Gastroesophageal sphincter (tissue), 4 donors: Measurements from ENCODE around the gene SLC24A3. TPM values are rescaled to one million over a fixed set of nuclear protein-coding genes. Genes with fewer than 3 reads are reported as not detected.

Experiments
- ATAC-seq: fragments of 150-250 bp; one replicate; pipeline ENCODE4 v1.9.1; 2016; ENCODE audit warnings: mild to moderate bottlenecking, moderate library complexity
- H3K27ac ChIP-seq, 4 donors: fragments of 200-600 bp; sonication (generic) in 3 of 4; 1 replicate in 3 of 4; 2 replicates in 1 of 4; pipeline ENCODE4 v1.5.1; 2016 to 2019
- H3K27me3 ChIP-seq: fragments of 200-600 bp; sonication (generic); one replicate; pipeline ENCODE4 v1.5.1; 2019
- H3K36me3 ChIP-seq, 2 donors: fragments of 200-600 bp; sonication (generic); one replicate each; pipeline ENCODE4 v1.5.1; 2019; ENCODE audit warnings: control low read depth in 1 of 2
- H3K4me1 ChIP-seq, 3 donors: fragments of 200-600 bp; sonication (generic); 1 replicate in 2 of 3; 2 replicates in 1 of 3; pipeline ENCODE4 v1.5.1; 2016 to 2019; ENCODE audit warnings: control low read depth in 2 of 3
- H3K4me3 ChIP-seq, 2 donors: fragments of 200-600 bp; sonication (generic); one replicate each; pipeline ENCODE4 v1.5.1; 2019; ENCODE audit warnings: mild to moderate bottlenecking in 1 of 2, moderate library complexity in 1 of 2
- H3K9me3 ChIP-seq, 3 donors: fragments of 200-600 bp; sonication (generic); one replicate each; pipeline ENCODE4 v1.5.1; 2017 to 2019; ENCODE audit warnings: control low read depth in 2 of 3
- EP300 ChIP-seq: sonication (generic); formaldehyde crosslinking; IDR thresholded peaks from one replicate; pipeline ENCODE4 v1.6.1; 2017; ENCODE audit warnings: antibody characterized with exemption, mild to moderate bottlenecking
- POLR2A ChIP-seq, 2 donors: fragments of 450-650 bp; IDR thresholded peaks; one replicate each; pipeline ENCODE4 v1.6.1; 2017; ENCODE audit warnings: antibody characterized with exemption in 2 of 2, mild to moderate bottlenecking in 2 of 2, moderate library complexity in 1 of 2
- POLR2AphosphoS5 ChIP-seq: sonication (generic); formaldehyde crosslinking; IDR thresholded peaks from one replicate; pipeline ENCODE4 v1.6.1; 2017; ENCODE audit warnings: antibody characterized with exemption
- WGBS, 2 donors: methylation state at CpG; one replicate each; pipeline ENCODE4 v1.1.5; 2018; ENCODE audit warnings: low coverage in 1 of 2; 5-methylcytosine and 5-hydroxymethylcytosine counted together
- total RNA-seq, 4 donors: library from RNA; depleted of rRNA; stranded (reverse); fragments of >200 nt; gene quantifications; one replicate each; pipeline ENCODE4 v1.1.0, GENCODE V29; 2016
- TF ChIP-seq, protein P1 (sequence below), 4 experiments: fragments of 200-600 bp in 2 of 4; fragments of 450-650 bp in 2 of 4; sonication (generic) in 1 of 4; IDR thresholded peaks; one replicate each; pipeline ENCODE4 v1.5.1; 2017 to 2019; ENCODE audit warnings: antibody characterized with exemption in 4 of 4, mild to moderate bottlenecking in 2 of 4, moderate library complexity in 2 of 4

Gene SLC24A3
- total RNA-seq, 4 donors from 2014 or later = 2.7 to 13.5 (median 5.5) TPM

DNA sequence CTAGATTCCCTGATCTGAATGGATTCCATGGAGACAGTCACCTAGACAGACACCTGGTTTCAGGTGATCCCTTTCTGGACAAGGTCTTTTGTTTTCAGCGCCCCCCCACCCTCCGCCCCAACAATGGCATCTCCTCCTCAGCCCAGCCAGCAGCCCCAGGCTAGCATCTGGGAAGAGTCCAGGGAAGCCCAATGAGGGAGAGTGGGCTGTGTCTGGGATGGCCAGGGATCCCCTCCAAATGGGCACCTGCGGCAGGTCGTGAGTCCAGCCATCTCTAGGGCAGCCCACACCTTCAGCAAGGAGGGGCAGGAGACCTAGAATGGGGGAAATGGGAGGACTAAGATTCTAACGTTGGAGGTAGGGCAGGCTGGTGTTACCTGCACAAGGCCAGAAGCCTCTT lies 1.2 kb upstream of the SLC24A3 start:
- H3K27me3 ChIP-seq = peaks cover 12% of the 10 kb centered on the region
- no peaks in the 10 kb centered on the region for H3K9me3 ChIP-seq
- ATAC-seq = no peak
- WGBS, 2 donors = no CpG with 5 or more reads among the region's 5 CpGs
- H3K36me3 ChIP-seq = no peaks in the 10 kb centered on the region
- peak overlapping the region in 3 of 4 donors; percentile 3 to 74 (median 14) for H3K27ac ChIP-seq
- H3K4me3 ChIP-seq = peak overlapping the region in 1 of 2 donors; percentile 65
- TF ChIP-seq, protein P1, sequence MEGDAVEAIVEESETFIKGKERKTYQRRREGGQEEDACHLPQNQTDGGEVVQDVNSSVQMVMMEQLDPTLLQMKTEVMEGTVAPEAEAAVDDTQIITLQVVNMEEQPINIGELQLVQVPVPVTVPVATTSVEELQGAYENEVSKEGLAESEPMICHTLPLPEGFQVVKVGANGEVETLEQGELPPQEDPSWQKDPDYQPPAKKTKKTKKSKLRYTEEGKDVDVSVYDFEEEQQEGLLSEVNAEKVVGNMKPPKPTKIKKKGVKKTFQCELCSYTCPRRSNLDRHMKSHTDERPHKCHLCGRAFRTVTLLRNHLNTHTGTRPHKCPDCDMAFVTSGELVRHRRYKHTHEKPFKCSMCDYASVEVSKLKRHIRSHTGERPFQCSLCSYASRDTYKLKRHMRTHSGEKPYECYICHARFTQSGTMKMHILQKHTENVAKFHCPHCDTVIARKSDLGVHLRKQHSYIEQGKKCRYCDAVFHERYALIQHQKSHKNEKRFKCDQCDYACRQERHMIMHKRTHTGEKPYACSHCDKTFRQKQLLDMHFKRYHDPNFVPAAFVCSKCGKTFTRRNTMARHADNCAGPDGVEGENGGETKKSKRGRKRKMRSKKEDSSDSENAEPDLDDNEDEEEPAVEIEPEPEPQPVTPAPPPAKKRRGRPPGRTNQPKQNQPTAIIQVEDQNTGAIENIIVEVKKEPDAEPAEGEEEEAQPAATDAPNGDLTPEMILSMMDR (IDR thresholded peaks at IDR 0.05) = no peak
- TF ChIP-seq POLR2A (IDR thresholded peaks at IDR 0.05) (no peak), EP300 (no peak), POLR2AphosphoS5 (no peak)
- peaks cover 0 to 42% (median 15%) of the 10 kb centered on the region in 3 donors for H3K4me1 ChIP-seq

DNA sequence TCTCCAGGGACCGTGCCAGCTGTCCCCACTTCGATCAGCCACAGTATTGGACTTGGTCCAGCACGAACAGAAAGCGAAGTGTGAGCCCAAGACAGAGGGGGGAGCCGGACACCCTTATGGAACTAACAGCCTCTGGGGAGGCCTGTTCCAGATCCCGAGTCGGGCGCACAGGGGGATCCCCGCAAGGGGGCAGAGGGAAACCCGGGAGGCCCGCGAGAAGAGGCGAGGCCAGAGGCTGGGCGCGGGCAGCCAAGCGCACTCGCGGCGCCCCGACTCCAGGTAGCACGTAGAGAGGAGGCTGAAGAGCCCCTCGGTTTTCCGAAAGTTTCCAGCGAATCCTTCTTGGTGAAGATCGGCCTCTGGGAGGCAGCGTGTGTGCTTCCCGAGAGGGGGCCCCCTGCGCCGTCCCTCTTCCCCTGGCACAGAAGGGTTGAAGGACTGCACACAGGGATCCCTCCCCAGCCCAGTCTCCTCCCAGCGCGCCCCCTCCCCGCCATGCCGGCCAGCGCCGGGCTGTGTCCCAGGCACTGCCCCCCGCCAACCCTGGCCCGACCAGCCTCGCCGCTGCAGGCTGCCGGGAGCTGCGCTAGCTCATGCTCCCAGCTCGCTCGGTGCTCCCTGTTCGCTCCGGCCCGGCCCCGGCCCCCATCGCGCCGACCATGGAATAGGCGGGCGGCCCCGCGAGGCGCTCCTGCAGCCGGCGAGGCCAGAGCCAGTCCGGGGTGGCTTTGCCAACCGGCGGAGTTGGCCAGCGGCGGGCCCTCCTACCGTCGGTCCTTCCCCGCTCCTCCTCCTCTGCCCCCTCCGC lies 577 bp upstream of the SLC24A3 start:
- no peaks in the 10 kb centered on the region for H3K9me3 ChIP-seq
- 0% methylated on average over 16 of the region's 66 CpGs; no CpG with 5 or more reads in 1 of the 2 donors for WGBS, 2 donors
- peaks cover 12% of the 10 kb centered on the region for H3K27me3 ChIP-seq
- peak; percentile 29 for ATAC-seq
- peak overlapping the region in 3 of 4 donors; percentile 55 to 74 (median 71) for H3K27ac ChIP-seq
- no peaks in the 10 kb centered on the region for H3K36me3 ChIP-seq
- H3K4me3 ChIP-seq = peak overlapping the region; percentile 44 to 65
- TF ChIP-seq POLR2AphosphoS5 = no peak
- TF ChIP-seq, protein P1 (IDR thresholded peaks at IDR 0.05) = peak in 2 of 4 experiments; percentile 4 to 41
- H3K4me1 ChIP-seq = peaks cover 0 to 42% (median 15%) of the 10 kb centered on the region in 3 donors

DNA sequence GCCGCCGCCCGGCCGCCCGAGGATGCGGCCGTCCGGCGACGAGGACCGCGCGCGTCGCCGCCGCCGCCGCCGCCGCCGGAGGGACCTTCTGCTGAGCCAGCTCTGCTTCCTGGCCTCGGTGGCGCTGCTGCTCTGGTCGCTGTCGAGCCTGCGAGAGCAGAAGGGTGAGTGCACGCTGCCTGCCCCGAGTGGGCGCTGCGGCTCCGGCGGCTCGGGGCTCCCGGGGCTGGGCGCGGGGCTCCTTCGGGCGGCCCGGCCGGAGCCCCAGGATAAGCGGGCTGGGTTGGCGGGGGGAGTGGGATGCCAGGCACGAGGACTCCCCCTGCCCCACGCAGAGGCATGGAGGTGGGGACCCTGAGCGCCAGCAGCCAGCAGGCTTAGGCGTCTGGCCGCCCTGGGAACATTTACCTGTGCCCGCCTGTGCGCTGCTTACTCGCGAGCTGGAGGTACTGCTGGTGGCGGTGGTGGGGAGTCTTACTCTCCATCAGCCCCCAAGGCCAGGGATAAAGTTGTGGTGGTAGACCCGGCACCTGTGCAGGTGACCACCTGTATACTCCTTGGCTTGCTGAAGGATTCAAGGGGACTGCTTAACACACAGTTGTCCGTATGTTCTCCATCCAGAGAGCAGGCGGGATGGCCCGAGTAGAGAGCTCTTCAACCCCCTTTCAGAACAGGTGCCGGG lies 520 bp downstream of the SLC24A3 start:
- H3K9me3 ChIP-seq = no peaks in the 10 kb centered on the region
- H3K36me3 ChIP-seq = no peaks in the 10 kb centered on the region
- ATAC-seq = peak; percentile 89
- H3K27ac ChIP-seq = peak overlapping the region in 3 of 4 donors; percentile 70 to 72 (median 71)
- TF ChIP-seq, protein P1 (IDR thresholded peaks at IDR 0.05) = peak in 3 of 4 experiments; percentile 58 to 72 (median 59)
- no peak for TF ChIP-seq EP300
- peaks cover 12% of the 10 kb centered on the region for H3K27me3 ChIP-seq
- H3K4me3 ChIP-seq = peak overlapping the region; percentile 11 to 65
- WGBS, 2 donors = 0% methylated on average over 4 of the region's 58 CpGs; no CpG with 5 or more reads in 1 of the 2 donors
- H3K4me1 ChIP-seq = peaks cover 0 to 42% (median 15%) of the 10 kb centered on the region in 3 donors

DNA sequence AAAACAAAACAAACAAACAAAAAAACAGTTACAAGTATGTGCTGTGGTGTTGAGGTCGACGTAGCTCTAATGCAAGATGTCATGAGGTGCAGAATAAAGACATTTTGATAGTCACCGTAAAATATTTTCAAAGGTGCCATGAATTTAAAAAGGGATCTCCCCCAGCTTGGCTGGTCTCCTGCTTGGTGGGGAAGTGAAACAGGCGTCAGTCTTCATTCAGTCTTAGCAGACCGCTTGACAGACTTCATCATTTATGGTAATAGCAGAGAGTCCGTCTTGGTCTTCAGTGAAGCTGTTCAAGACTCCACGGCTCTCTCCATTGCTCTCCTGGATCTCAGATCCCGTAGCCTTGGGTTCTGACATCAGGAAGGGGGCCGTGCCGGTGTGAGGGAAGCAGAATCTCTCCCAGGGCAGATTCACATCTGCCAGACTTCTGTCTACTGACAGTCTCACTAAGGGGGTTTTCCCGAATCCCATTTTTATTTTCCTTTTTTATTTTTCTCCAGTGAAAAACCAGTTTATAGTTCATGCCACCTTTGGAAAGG lies 1.6 kb downstream of the SLC24A3 start:
- ATAC-seq = no peak
- WGBS, 2 donors = 61% methylated on average over 9 to 11 of the region's 11 CpGs
- Histone ChIP-seq H3K27ac (no peak overlapping the region), H3K4me3 (peak overlapping the region in 1 of 2 donors; percentile 65), H3K9me3 (no peaks in the 10 kb centered on the region), H3K36me3 (no peaks in the 10 kb centered on the region), H3K4me1 (peaks cover 0 to 42% (median 15%) of the 10 kb centered on the region in 3 donors), H3K27me3 (peaks cover 12% of the 10 kb centered on the region)
- TF ChIP-seq, protein P1 (IDR thresholded peaks at IDR 0.05) = no peak
- TF ChIP-seq POLR2AphosphoS5 = no peak
- no peak for TF ChIP-seq POLR2A (IDR thresholded peaks at IDR 0.05)
- TF ChIP-seq EP300 = no peak
